GM12878 (cell line): ENCODE data around the gene KCNQ1. TPM values are rescaled to one million over a fixed set of nuclear protein-coding genes. Genes with fewer than 3 reads are reported as not detected.

Experiments used
- ATAC-seq: fragments of 200-7000 bp; cut with Tn5 transposase; 3 replicates; pipeline ENCODE4 v1.9.1; 2020; ENCODE audit warnings: mild to moderate bottlenecking, moderate library complexity
- BruUV-seq: library from RNA; stranded (reverse); fragments of 400-500 nt; replicated peaks from 2 replicates; lab custom pipeline; 2021; lab: Mats Ljungman, UMichigan
- CTCF ChIA-PET: fragments of 300-600 bp; sonication (Branson Sonifier 250); formaldehyde crosslinking; extraction: SDS; loops from one replicate; lab custom pipeline; 2021; ENCODE audit warnings: inconsistent platforms; lab: Yijun Ruan, JAX
- POLR2A ChIA-PET: fragments of 350-600 bp; formaldehyde crosslinking; extraction: SDS; loops from one replicate; lab custom pipeline; 2021; ENCODE audit warnings: inconsistent platforms; lab: Charles Lee
- RAD21 ChIA-PET: fragments of 300-600 bp; sonication (Branson Sonifier 250); formaldehyde crosslinking; loops from one replicate; lab custom pipeline; 2023; ENCODE audit warnings: antibody characterized with exemption; ENCODE audit not compliant: unreplicated experiment; lab: Charles Lee
- SMC1A ChIA-PET: fragments of 300-600 bp; sonication (Branson Sonifier 250); formaldehyde crosslinking; loops from one replicate; lab custom pipeline; 2023; ENCODE audit not compliant: unreplicated experiment, uncharacterized antibody; lab: Charles Lee
- DNase-seq: peaks from one replicate; pipeline ENCODE4 v3.0.0-alpha.2; 2011; ENCODE audit warnings: low read depth, low spot score
- FAIRE-seq: peaks from 3 replicates; lab custom pipeline; 2011; peaks lifted over from hg19 to GRCh38; lab: Jason Lieb, UNC
- H2AFZ ChIP-seq: 2 replicates; pipeline ENCODE4 v1.6.0; 2011; ENCODE audit warnings: low read depth, low read length, control low read depth; ENCODE audit not compliant: control insufficient read depth
- H3K27ac ChIP-seq: 2 replicates; pipeline ENCODE4 v1.5.1; 2011; ENCODE audit warnings: control low read depth; ENCODE audit not compliant: control insufficient read depth, insufficient read depth
- H3K27me3 ChIP-seq, 2 experiments: replicated peaks in 1 of 2; 2 replicates each; pipeline versions ENCODE4 v1.6.0 to v1.6.1; 2011; ENCODE audit warnings: low read length in 1 of 2; ENCODE audit not compliant: control insufficient read depth in 2 of 2, insufficient read depth in 2 of 2
- H3K36me3 ChIP-seq, 2 experiments: 2 replicates each; pipeline ENCODE4 v1.5.1; 2011; ENCODE audit warnings: low read length in 1 of 2; ENCODE audit not compliant: control insufficient read depth in 2 of 2, insufficient read depth in 2 of 2
- H3K4me1 ChIP-seq: 2 replicates; pipeline ENCODE4 v1.6.1; 2011; ENCODE audit warnings: mild to moderate bottlenecking, low read length, moderate library complexity, mixed read lengths; ENCODE audit not compliant: control insufficient read depth, insufficient read depth
- H3K4me2 ChIP-seq: 2 replicates; pipeline ENCODE4 v1.6.0; 2011; ENCODE audit warnings: control low read depth; ENCODE audit not compliant: control insufficient read depth, insufficient read depth
- H3K4me3 ChIP-seq: fragments of 200-600 bp; sonication (generic); 2 replicates; pipeline ENCODE4 v1.5.1; 2016
- H3K79me2 ChIP-seq: 2 replicates; pipeline ENCODE4 v1.6.0; 2011; ENCODE audit warnings: low read length; ENCODE audit not compliant: control insufficient read depth, insufficient read depth
- H3K9ac ChIP-seq: 2 replicates; pipeline ENCODE4 v1.8.0; 2011; ENCODE audit warnings: low read length, control low read depth, mixed read lengths; ENCODE audit not compliant: control insufficient read depth, insufficient read depth
- H3K9me3 ChIP-seq: replicated peaks from 3 replicates; pipeline ENCODE4 v1.5.1; 2011; ENCODE audit warnings: mild to moderate bottlenecking, low read length; ENCODE audit not compliant: control insufficient read depth, insufficient read depth
- H4K20me1 ChIP-seq: 2 replicates; pipeline ENCODE4 v1.6.0; 2011; ENCODE audit not compliant: control insufficient read depth, insufficient read depth
- BHLHE40 ChIP-seq, 2 experiments: fragments of 450-650 bp in 1 of 2; IDR thresholded peaks; 2 replicates each; pipeline ENCODE4 v1.6.1; 2011 to 2017; ENCODE audit warnings: low read depth in 2 of 2, borderline replicate concordance in 1 of 2, improper control_type of control experiment in 1 of 2, low read length in 1 of 2, mild to moderate bottlenecking in 1 of 2
- BMI1 ChIP-seq: fragments of 450-650 bp; IDR thresholded peaks from 2 replicates; pipeline ENCODE4 v1.6.1; 2016; ENCODE audit warnings: mild to moderate bottlenecking, moderate library complexity, borderline replicate concordance
- EP300 ChIP-seq, 2 experiments: fragments of 150-350 bp in 1 of 2; IDR thresholded peaks; 2 replicates each; pipeline ENCODE4 v1.6.1; 2011 to 2012; ENCODE audit warnings: low read depth in 2 of 2, low read length in 2 of 2, borderline replicate concordance in 1 of 2, improper control_type of control experiment in 1 of 2, inconsistent platforms in 1 of 2; ENCODE audit not compliant: control insufficient read depth in 1 of 2
- GABPA ChIP-seq: IDR thresholded peaks from 2 replicates; pipeline ENCODE4 v1.6.1; 2014; ENCODE audit warnings: antibody characterized with exemption, low read depth, mild to moderate bottlenecking, inconsistent platforms
- KLF5 ChIP-seq: fragments of 450-650 bp; IDR thresholded peaks from 2 replicates; pipeline ENCODE4 v1.6.1; 2014; ENCODE audit warnings: mild to moderate bottlenecking; ENCODE audit not compliant: partially characterized antibody
- NBN ChIP-seq: fragments of 450-650 bp; IDR thresholded peaks from 2 replicates; pipeline ENCODE4 v1.6.1; 2016
- POLR2A ChIP-seq: IDR thresholded peaks from 2 replicates; pipeline ENCODE4 v1.6.1; 2011; ENCODE audit warnings: low read depth, mild to moderate bottlenecking, low read length
- POU2F2 ChIP-seq: IDR thresholded peaks from 3 replicates; pipeline ENCODE4 v1.6.1; 2011; ENCODE audit warnings: low read depth, mild to moderate bottlenecking, low read length, borderline replicate concordance
- RELA ChIP-seq: fragments of 450-650 bp; IDR thresholded peaks from 2 replicates; pipeline ENCODE4 v1.8.0; 2014; ENCODE audit warnings: borderline replicate concordance; ENCODE audit not compliant: partially characterized antibody
- ZNF274 ChIP-seq: IDR thresholded peaks from one replicate; pipeline ENCODE4 v1.8.0; 2011; ENCODE audit not compliant: insufficient read length, insufficient read depth
- WGBS: methylation state at CpG from one replicate; pipeline ENCODE4 v1.1.6; 2016; ENCODE audit warnings: low lambda C conversion rate; ENCODE audit not compliant: insufficient replicate concordance, insufficient coverage; ENCODE audit errors: missing lambda C conversion rate; 5-methylcytosine and 5-hydroxymethylcytosine counted together
- in situ Hi-C: fragments of 300-500 bp; cut with MboI; formaldehyde crosslinking; loops from 9 replicates; pipeline ENCODE4 v1.14.3; 2018; ENCODE audit warnings: mixed read lengths
- intact Hi-C: fragments of 100-400 bp; cut with micrococcal nuclease; formaldehyde crosslinking; loops from one replicate; pipeline ENCODE4 v1.14.2; 2022; ENCODE audit not compliant: unreplicated experiment
- polyA plus RNA-seq, 11 experiments: library from polyadenylated mRNA; depleted of rRNA in 4 of 11; unstranded in 6 of 11; stranded (reverse) in 5 of 11; fragments of >200 nt; fragmentation: Nextera tagmentation in 4 of 11; fragmentation: Illumina TruSeq in 1 of 11; extraction: Ambion mirVana in 4 of 11; extraction: Trizol in 1 of 11; gene quantifications; 1 replicate in 1 of 11; 2 replicates in 10 of 11; pipeline versions ENCODE4 v1.2.1 to v1.2.3, GENCODE V29; 2011 to 2016; ENCODE audit warnings: inconsistent platforms in 2 of 11, missing spikeins in 2 of 11, low read depth in 1 of 11
- total RNA-seq, 4 experiments: library from RNA; depleted of rRNA in 3 of 4; stranded (reverse); fragments of >200 nt in 3 of 4; fragmentation: Illumina TruSeq in 1 of 4; extraction: Trizol in 1 of 4; gene quantifications; 2 replicates each; pipeline versions ENCODE4 v1.2.1 to v1.2.3, GENCODE V29; 2013 to 2021
- TF ChIP-seq, protein P1 (sequence below): fragments of 450-650 bp; IDR thresholded peaks from 2 replicates; pipeline ENCODE4 v1.6.1; 2018; ENCODE audit warnings: mild to moderate bottlenecking, low read depth, moderate library complexity; ENCODE audit not compliant: partially characterized antibody
- TF ChIP-seq, protein P2 (sequence below): fragments of 450-650 bp; IDR thresholded peaks from 2 replicates; pipeline ENCODE4 v1.6.1; 2017; ENCODE audit warnings: borderline replicate concordance
- TF ChIP-seq, protein P3 (sequence below): fragments of 450-650 bp; conservative IDR thresholded peaks from 2 replicates; pipeline ENCODE4 v1.6.1; 2017; ENCODE audit warnings: mild to moderate bottlenecking, moderate library complexity
- TF ChIP-seq, protein P4 (sequence below): IDR thresholded peaks from 2 replicates; pipeline ENCODE4 v1.6.1; 2012; ENCODE audit warnings: mild to moderate bottlenecking, low read depth, low read length

The KCNQ1 gene
- total and polyA plus RNA-seq, 10 of the 15 experiments (the other 5 are each of a cell fraction or from before 2014, with no cell fraction given) = 0.03 to 0.15 (median 0.12) TPM; not detected in 7

DNA sequence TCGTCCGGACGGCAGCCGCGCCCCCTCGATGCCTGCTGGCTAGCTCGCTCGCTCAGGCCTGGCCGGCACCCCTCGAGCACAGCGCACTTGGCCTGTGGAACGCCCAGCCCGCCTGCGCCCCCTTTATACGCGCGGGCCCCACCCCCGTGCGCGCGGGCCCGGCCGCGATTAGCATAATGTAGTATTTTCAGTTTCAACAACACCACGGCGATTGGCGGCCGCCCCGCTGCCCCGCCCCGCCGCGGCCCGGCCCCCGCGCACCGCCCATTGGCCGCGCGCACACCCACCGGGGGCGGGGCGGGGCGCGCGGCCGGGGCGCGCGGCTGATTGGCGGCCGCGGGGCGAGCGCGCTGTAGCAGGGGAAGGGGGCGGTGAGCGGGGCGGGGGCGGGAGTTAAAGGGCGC is 440.9 kb downstream of the KCNQ1 start, which contains the start of gene CDKN1C:
Gene CDKN1C (minus strand): TSS at position 98 of the 404 bp plus-strand sequence. CDS start 319 bp downstream, outside the sequence.
- H3K36me3 ChIP-seq = no peaks in the 10 kb centered on the region
- ChIA-PET RAD21 (interaction anchor here (0.6 kb wide), 1 partner anchor 512 kb away, joined by 3 read pairs; no protein-coding TSS in a partner anchor), SMC1A (no interaction called here), POLR2A (no interaction called here), CTCF (interaction anchor here (10.2 kb wide), 1 partner anchor 352 kb away, joined by 233 read pairs; no protein-coding TSS in a partner anchor)
- no peak for FAIRE-seq
- H3K27me3 ChIP-seq = peaks cover 9 to 10% of the 10 kb centered on the region in 2 experiments; a peak in 3 of 4 replicates
- H3K9ac ChIP-seq = no peak within 1 kb of the TSS
- no peak within 1 kb of the TSS for H3K27ac ChIP-seq
- peak within 1 kb of the TSS; percentile 59; the same call in 1 of the 2 replicates for H3K4me3 ChIP-seq
- peaks cover 5% of the 10 kb centered on the region for H3K4me1 ChIP-seq
- in situ Hi-C loops (loop anchor here (5.0 kb wide), 1 partner anchor 353 kb away; no protein-coding TSS in a partner anchor), intact Hi-C loops (no loop called here)
- no peaks in the 10 kb centered on the region for H3K79me2 ChIP-seq
- no TSS peak for BruUV-seq
- no peaks in the 10 kb centered on the region for H4K20me1 ChIP-seq
- under 1% methylated on average over 22 of the region's 61 CpGs for WGBS
- peak; percentile 88 for ATAC-seq
- no peak for DNase-seq
- H3K9me3 ChIP-seq = no peaks in the 10 kb centered on the region
- H2AFZ ChIP-seq = peak within 1 kb of the TSS; percentile 78
- peak within 1 kb of the TSS; percentile 97 for H3K4me2 ChIP-seq
- TF ChIP-seq BMI1 (no peak), RELA (peak; percentile 21), GABPA (no peak), KLF5 (no peak), BHLHE40 (IDR thresholded peaks at IDR 0.05; ENCODE audit: borderline replicate concordance in 1 of 2, low read depth in 2 of 2, low read length in 1 of 2) (peak in 1 of 2 experiments; percentile 26; a peak in 1 of 4 replicates), ZNF274 (no peak), POU2F2 (peak; percentile 83; the same call in 1 of the 3 replicates), NBN (no peak), EP300 (IDR thresholded peaks at IDR 0.05; ENCODE audit: borderline replicate concordance in 1 of 2, control insufficient read depth in 1 of 2, low read depth in 2 of 2, low read length in 2 of 2) (no peak), POLR2A (peak; percentile 66)
- TF ChIP-seq, protein P1, sequence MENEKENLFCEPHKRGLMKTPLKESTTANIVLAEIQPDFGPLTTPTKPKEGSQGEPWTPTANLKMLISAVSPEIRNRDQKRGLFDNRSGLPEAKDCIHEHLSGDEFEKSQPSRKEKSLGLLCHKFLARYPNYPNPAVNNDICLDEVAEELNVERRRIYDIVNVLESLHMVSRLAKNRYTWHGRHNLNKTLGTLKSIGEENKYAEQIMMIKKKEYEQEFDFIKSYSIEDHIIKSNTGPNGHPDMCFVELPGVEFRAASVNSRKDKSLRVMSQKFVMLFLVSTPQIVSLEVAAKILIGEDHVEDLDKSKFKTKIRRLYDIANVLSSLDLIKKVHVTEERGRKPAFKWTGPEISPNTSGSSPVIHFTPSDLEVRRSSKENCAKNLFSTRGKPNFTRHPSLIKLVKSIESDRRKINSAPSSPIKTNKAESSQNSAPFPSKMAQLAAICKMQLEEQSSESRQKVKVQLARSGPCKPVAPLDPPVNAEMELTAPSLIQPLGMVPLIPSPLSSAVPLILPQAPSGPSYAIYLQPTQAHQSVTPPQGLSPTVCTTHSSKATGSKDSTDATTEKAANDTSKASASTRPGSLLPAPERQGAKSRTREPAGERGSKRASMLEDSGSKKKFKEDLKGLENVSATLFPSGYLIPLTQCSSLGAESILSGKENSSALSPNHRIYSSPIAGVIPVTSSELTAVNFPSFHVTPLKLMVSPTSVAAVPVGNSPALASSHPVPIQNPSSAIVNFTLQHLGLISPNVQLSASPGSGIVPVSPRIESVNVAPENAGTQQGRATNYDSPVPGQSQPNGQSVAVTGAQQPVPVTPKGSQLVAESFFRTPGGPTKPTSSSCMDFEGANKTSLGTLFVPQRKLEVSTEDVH = no peak
- TF ChIP-seq, protein P2, sequence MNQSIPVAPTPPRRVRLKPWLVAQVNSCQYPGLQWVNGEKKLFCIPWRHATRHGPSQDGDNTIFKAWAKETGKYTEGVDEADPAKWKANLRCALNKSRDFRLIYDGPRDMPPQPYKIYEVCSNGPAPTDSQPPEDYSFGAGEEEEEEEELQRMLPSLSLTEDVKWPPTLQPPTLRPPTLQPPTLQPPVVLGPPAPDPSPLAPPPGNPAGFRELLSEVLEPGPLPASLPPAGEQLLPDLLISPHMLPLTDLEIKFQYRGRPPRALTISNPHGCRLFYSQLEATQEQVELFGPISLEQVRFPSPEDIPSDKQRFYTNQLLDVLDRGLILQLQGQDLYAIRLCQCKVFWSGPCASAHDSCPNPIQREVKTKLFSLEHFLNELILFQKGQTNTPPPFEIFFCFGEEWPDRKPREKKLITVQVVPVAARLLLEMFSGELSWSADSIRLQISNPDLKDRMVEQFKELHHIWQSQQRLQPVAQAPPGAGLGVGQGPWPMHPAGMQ = no peak
- TF ChIP-seq, protein P3, sequence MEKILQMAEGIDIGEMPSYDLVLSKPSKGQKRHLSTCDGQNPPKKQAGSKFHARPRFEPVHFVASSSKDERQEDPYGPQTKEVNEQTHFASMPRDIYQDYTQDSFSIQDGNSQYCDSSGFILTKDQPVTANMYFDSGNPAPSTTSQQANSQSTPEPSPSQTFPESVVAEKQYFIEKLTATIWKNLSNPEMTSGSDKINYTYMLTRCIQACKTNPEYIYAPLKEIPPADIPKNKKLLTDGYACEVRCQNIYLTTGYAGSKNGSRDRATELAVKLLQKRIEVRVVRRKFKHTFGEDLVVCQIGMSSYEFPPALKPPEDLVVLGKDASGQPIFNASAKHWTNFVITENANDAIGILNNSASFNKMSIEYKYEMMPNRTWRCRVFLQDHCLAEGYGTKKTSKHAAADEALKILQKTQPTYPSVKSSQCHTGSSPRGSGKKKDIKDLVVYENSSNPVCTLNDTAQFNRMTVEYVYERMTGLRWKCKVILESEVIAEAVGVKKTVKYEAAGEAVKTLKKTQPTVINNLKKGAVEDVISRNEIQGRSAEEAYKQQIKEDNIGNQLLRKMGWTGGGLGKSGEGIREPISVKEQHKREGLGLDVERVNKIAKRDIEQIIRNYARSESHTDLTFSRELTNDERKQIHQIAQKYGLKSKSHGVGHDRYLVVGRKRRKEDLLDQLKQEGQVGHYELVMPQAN = no peak
- TF ChIP-seq, protein P4, sequence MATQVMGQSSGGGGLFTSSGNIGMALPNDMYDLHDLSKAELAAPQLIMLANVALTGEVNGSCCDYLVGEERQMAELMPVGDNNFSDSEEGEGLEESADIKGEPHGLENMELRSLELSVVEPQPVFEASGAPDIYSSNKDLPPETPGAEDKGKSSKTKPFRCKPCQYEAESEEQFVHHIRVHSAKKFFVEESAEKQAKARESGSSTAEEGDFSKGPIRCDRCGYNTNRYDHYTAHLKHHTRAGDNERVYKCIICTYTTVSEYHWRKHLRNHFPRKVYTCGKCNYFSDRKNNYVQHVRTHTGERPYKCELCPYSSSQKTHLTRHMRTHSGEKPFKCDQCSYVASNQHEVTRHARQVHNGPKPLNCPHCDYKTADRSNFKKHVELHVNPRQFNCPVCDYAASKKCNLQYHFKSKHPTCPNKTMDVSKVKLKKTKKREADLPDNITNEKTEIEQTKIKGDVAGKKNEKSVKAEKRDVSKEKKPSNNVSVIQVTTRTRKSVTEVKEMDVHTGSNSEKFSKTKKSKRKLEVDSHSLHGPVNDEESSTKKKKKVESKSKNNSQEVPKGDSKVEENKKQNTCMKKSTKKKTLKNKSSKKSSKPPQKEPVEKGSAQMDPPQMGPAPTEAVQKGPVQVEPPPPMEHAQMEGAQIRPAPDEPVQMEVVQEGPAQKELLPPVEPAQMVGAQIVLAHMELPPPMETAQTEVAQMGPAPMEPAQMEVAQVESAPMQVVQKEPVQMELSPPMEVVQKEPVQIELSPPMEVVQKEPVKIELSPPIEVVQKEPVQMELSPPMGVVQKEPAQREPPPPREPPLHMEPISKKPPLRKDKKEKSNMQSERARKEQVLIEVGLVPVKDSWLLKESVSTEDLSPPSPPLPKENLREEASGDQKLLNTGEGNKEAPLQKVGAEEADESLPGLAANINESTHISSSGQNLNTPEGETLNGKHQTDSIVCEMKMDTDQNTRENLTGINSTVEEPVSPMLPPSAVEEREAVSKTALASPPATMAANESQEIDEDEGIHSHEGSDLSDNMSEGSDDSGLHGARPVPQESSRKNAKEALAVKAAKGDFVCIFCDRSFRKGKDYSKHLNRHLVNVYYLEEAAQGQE = no peak
